Measurements from ENCODE around the gene CRTC3. TPM values are rescaled to one million over a fixed set of nuclear protein-coding genes. Genes with fewer than 3 reads are reported as not detected.

Gene CRTC3
- total and polyA plus RNA-seq, 4 donors: 5.1 to 16.8 (median 7.6) TPM

- no peak for TF ChIP-seq FOXA1 (IDR thresholded peaks at IDR 0.05)
- TF ChIP-seq YY1 (IDR thresholded peaks at IDR 0.05): no peak
- TF ChIP-seq REST (IDR thresholded peaks at IDR 0.05): peak; percentile 68
- peak in 1 of 2 donors; percentile 19 for TF ChIP-seq HNF4A (conservative IDR thresholded peaks at IDR 0.05)
- TF ChIP-seq MAX (IDR thresholded peaks at IDR 0.05): no peak
- no peak for TF ChIP-seq JUND (IDR thresholded peaks at IDR 0.05)
- no peak for TF ChIP-seq NR2F2 (IDR thresholded peaks at IDR 0.05)
- Histone ChIP-seq H3K27me3 (ENCODE audit: control insufficient read depth in 4 of 4, insufficient read depth in 4 of 4, low read length in 3 of 4) (no peaks in the 10 kb centered on the region), H3K4me1 (ENCODE audit: control insufficient read depth in 4 of 4, insufficient read depth in 4 of 4, low read length in 3 of 4) (peaks cover 3 to 10% (median 6%) of the 10 kb centered on the region in 4 donors), H3K27ac (ENCODE audit: low read depth in 1 of 2, low read length in 2 of 2) (no peak overlapping the region), H3K9ac (ENCODE audit: low read depth in 1 of 2, low read length in 2 of 2) (peak overlapping the region in 1 of 2 donors; percentile 53), H3K9me3 (ENCODE audit: control insufficient read depth in 4 of 4, low read length in 3 of 4) (no peaks in the 10 kb centered on the region), H3K4me3 (ENCODE audit: low read depth in 1 of 3, low read length in 3 of 3) (no peak overlapping the region), H3K36me3 (ENCODE audit: control insufficient read depth in 4 of 4, insufficient read depth in 3 of 4, low read depth in 1 of 4, low read length in 3 of 4) (no peaks in the 10 kb centered on the region)
- no peak for DNase-seq (ENCODE audit: low spot score)
- 66% methylated on average over 5 of the region's 5 CpGs for WGBS
Observed at GRCh38 chr15:90580099-90580498, 50.4 kb downstream of the CRTC3 start.

- peaks cover 4 to 10% (median 6%) of the 10 kb centered on the region in 4 donors for H3K4me1 ChIP-seq (ENCODE audit: control insufficient read depth in 4 of 4, insufficient read depth in 4 of 4, low read length in 3 of 4)
- DNase-seq (ENCODE audit: low spot score): no peak
- H3K36me3 ChIP-seq (ENCODE audit: control insufficient read depth in 4 of 4, insufficient read depth in 3 of 4, low read depth in 1 of 4, low read length in 3 of 4): no peaks in the 10 kb centered on the region
- 87% methylated on average over 7 of the region's 7 CpGs for WGBS
- H3K9me3 ChIP-seq (ENCODE audit: control insufficient read depth in 4 of 4, low read length in 3 of 4): no peaks in the 10 kb centered on the region
- no peak overlapping the region for H3K4me3 ChIP-seq (ENCODE audit: low read depth in 1 of 3, low read length in 3 of 3)
- H3K27me3 ChIP-seq (ENCODE audit: control insufficient read depth in 4 of 4, insufficient read depth in 4 of 4, low read length in 3 of 4): no peaks in the 10 kb centered on the region
- no peak overlapping the region for H3K27ac ChIP-seq (ENCODE audit: low read depth in 1 of 2, low read length in 2 of 2)
- H3K9ac ChIP-seq (ENCODE audit: low read depth in 1 of 2, low read length in 2 of 2): no peak overlapping the region
- TF ChIP-seq NR2F2 (IDR thresholded peaks at IDR 0.05) (no peak), HNF4G (IDR thresholded peaks at IDR 0.05) (no peak), FOXA1 (IDR thresholded peaks at IDR 0.05) (no peak), RAD21 (IDR thresholded peaks at IDR 0.05) (no peak), ZBTB33 (IDR thresholded peaks at IDR 0.05) (no peak), CTCF (IDR thresholded peaks at IDR 0.05; ENCODE audit: low read depth, low read length, missing input control) (no peak), EGR1 (IDR thresholded peaks at IDR 0.05; ENCODE audit: low read depth in 2 of 2) (no peak), JUND (IDR thresholded peaks at IDR 0.05) (no peak), HNF4A (conservative IDR thresholded peaks at IDR 0.05) (no peak), ATF3 (IDR thresholded peaks at IDR 0.05) (no peak), REST (IDR thresholded peaks at IDR 0.05) (no peak), SP1 (IDR thresholded peaks at IDR 0.05) (no peak), TAF1 (conservative IDR thresholded peaks at IDR 0.05) (no peak), GABPA (IDR thresholded peaks at IDR 0.05 in 1 of 2, conservative IDR thresholded peaks at IDR 0.05 in 1 of 2) (no peak), MAX (IDR thresholded peaks at IDR 0.05) (no peak), YY1 (IDR thresholded peaks at IDR 0.05) (no peak), FOXA2 (IDR thresholded peaks at IDR 0.05) (no peak)
Observed at GRCh38 chr15:90580541-90580940, 50.8 kb downstream of the CRTC3 start.
